ENCODE data around the gene NTPCR. TPM values are rescaled to one million over a fixed set of nuclear protein-coding genes. Genes with fewer than 3 reads are reported as not detected.

NTPCR gene
- total RNA-seq, 1 experiment from 2014 or later, result 34.2 TPM

- Histone ChIP-seq H2AFZ (ENCODE audit: low read depth, low read length, poor library complexity, severe bottlenecking) (no peak overlapping the region), H3K4me3 (replicated peaks in 1 of 2; ENCODE audit: low read depth in 1 of 2, low read length in 2 of 2) (no peak overlapping the region), H3K9me3 (ENCODE audit: control insufficient read depth in 1 of 2, insufficient read depth in 1 of 2, low read depth in 1 of 2, low read length in 2 of 2) (no peaks in the 10 kb centered on the region), H4K20me1 (ENCODE audit: insufficient read depth) (no peaks in the 10 kb centered on the region), H3K9me2 (ENCODE audit: insufficient read depth) (no peaks in the 10 kb centered on the region), H3K36me3 (ENCODE audit: control insufficient read depth in 1 of 2, insufficient read depth in 2 of 2, low read length in 2 of 2) (no peaks in the 10 kb centered on the region), H3K4me1 (ENCODE audit: control insufficient read depth in 1 of 2, insufficient read depth in 2 of 2, low read length in 2 of 2) (no peaks in the 10 kb centered on the region), H3K9ac (ENCODE audit: low read length) (no peak overlapping the region), H3K79me2 (ENCODE audit: insufficient read depth, low read length) (no peaks in the 10 kb centered on the region), H3K4me2 (ENCODE audit: low read length) (no peak overlapping the region), H3K27me3 (ENCODE audit: insufficient read depth, low read length) (no peaks in the 10 kb centered on the region), H3K27ac (ENCODE audit: low read depth, low read length) (no peak overlapping the region)
- ChIA-PET CTCF (no interaction called here), POLR2A (no interaction called here), RAD21 (ENCODE audit: low non-redundant PET in 1 of 2, low total read pairs in 2 of 2, uncharacterized antibody in 2 of 2, unreplicated experiment in 2 of 2) (no interaction called here)
- TF ChIP-seq ZNF274 (IDR thresholded peaks at IDR 0.05; ENCODE audit: low read depth, low read length) (no peak), REST (IDR thresholded peaks at IDR 0.05; ENCODE audit: low read depth) (no peak), YY1 (IDR thresholded peaks at IDR 0.05; ENCODE audit: extremely low read depth, insufficient replicate concordance, low read depth, low read length) (no peak), EZH2phosphoT487 (IDR thresholded peaks at IDR 0.05; ENCODE audit: borderline replicate concordance) (no peak), ATF3 (IDR thresholded peaks at IDR 0.05) (no peak)
- no peak for DNase-seq (ENCODE audit: low read depth, low spot score)
- intact Hi-C loops (cut with micrococcal nuclease), result no loop called here
- no TSS peak for BruUV-seq (replicated peaks)
- ATAC-seq, result no peak
Measured at GRCh38 chr1:232979558-232979957, 29.1 kb downstream of the NTPCR start.

All from HCT116 (cell line).